ENCODE data around the gene PCED1B.

Gene PCED1B

GRCh38 chr12:47120736-47121135, 41.3 kb downstream of the PCED1B start (continued):
- TF ChIP-seq TSHZ2 (CRISPR knock-in tag; IDR thresholded peaks at IDR 0.05) (no peak), ARNTL (CRISPR knock-in tag; IDR thresholded peaks at IDR 0.05; ENCODE audit: borderline replicate concordance, low read depth) (no peak), ZNF8 (CRISPR knock-in tag; IDR thresholded peaks at IDR 0.05) (no peak), SNAI2 (CRISPR knock-in tag; IDR thresholded peaks at IDR 0.05) (no peak), CREB5 (CRISPR knock-in tag; IDR thresholded peaks at IDR 0.05; ENCODE audit: low read depth) (no peak)

GRCh38 chr12:47121146-47121545, 41.7 kb downstream of the PCED1B start:
- TF ChIP-seq CREB5 (CRISPR knock-in tag; IDR thresholded peaks at IDR 0.05; ENCODE audit: low read depth) (no peak), TOX (CRISPR knock-in tag; IDR thresholded peaks at IDR 0.05; ENCODE audit: borderline replicate concordance) (no peak), CSDC2 (CRISPR knock-in tag; IDR thresholded peaks at IDR 0.05) (no peak), ZC3H10 (CRISPR knock-in tag; IDR thresholded peaks at IDR 0.05) (no peak), ZNF8 (CRISPR knock-in tag; IDR thresholded peaks at IDR 0.05) (no peak), RARB (CRISPR knock-in tag; IDR thresholded peaks at IDR 0.05) (no peak), ZFP3 (CRISPR knock-in tag; IDR thresholded peaks at IDR 0.05) (no peak), ZFP30 (CRISPR knock-in tag; IDR thresholded peaks at IDR 0.05) (no peak), ZNF565 (CRISPR knock-in tag; conservative IDR thresholded peaks at IDR 0.05; ENCODE audit: low read depth) (no peak), TSHZ2 (CRISPR knock-in tag; IDR thresholded peaks at IDR 0.05) (no peak), BACH2 (CRISPR knock-in tag; IDR thresholded peaks at IDR 0.05; ENCODE audit: borderline replicate concordance) (no peak), ARNTL (CRISPR knock-in tag; IDR thresholded peaks at IDR 0.05; ENCODE audit: borderline replicate concordance, low read depth) (no peak), TCF4 (CRISPR knock-in tag; IDR thresholded peaks at IDR 0.05; ENCODE audit: borderline replicate concordance) (no peak), ISL1 (CRISPR knock-in tag; IDR thresholded peaks at IDR 0.05) (no peak)
- TF ChIP-seq, protein P1, sequence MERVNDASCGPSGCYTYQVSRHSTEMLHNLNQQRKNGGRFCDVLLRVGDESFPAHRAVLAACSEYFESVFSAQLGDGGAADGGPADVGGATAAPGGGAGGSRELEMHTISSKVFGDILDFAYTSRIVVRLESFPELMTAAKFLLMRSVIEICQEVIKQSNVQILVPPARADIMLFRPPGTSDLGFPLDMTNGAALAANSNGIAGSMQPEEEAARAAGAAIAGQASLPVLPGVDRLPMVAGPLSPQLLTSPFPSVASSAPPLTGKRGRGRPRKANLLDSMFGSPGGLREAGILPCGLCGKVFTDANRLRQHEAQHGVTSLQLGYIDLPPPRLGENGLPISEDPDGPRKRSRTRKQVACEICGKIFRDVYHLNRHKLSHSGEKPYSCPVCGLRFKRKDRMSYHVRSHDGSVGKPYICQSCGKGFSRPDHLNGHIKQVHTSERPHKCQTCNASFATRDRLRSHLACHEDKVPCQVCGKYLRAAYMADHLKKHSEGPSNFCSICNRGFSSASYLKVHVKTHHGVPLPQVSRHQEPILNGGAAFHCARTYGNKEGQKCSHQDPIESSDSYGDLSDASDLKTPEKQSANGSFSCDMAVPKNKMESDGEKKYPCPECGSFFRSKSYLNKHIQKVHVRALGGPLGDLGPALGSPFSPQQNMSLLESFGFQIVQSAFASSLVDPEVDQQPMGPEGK (CRISPR knock-in tag; IDR thresholded peaks at IDR 0.05; ENCODE audit: borderline replicate concordance) = no peak
- TF ChIP-seq, protein P2, sequence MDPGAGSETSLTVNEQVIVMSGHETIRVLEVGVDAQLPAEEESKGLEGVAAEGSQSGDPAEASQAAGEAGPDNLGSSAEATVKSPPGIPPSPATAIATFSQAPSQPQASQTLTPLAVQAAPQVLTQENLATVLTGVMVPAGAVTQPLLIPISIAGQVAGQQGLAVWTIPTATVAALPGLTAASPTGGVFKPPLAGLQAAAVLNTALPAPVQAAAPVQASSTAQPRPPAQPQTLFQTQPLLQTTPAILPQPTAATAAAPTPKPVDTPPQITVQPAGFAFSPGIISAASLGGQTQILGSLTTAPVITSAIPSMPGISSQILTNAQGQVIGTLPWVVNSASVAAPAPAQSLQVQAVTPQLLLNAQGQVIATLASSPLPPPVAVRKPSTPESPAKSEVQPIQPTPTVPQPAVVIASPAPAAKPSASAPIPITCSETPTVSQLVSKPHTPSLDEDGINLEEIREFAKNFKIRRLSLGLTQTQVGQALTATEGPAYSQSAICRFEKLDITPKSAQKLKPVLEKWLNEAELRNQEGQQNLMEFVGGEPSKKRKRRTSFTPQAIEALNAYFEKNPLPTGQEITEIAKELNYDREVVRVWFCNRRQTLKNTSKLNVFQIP (CRISPR knock-in tag; IDR thresholded peaks at IDR 0.05; ENCODE audit: borderline replicate concordance, low read depth) = no peak
- ATAC-seq = no peak

DNA sequence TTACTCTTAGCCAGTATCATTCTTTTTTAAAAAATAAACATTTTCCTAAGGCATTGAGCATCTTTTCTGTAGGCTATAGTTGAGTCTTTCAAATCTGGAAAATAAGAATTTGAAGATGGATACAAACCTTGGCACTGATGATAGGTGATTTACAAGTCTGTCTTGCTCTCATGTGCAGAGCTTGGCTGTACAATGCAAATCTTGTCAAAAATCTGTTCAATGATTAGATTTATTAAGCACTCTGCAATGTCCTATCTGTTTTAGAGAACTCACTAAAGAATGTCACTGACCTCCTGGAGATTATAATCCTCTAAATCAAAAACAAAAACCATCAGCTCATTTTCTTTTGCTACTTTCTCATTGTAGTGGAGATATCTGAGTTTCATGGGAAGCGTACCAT, 43.2 kb downstream of the PCED1B start:
- ATAC-seq = no peak
- TF ChIP-seq ARNTL (CRISPR knock-in tag; IDR thresholded peaks at IDR 0.05; ENCODE audit: borderline replicate concordance, low read depth) = no peak
- no peak for TF ChIP-seq SNAI2 (CRISPR knock-in tag; IDR thresholded peaks at IDR 0.05)
- TF ChIP-seq RARB (CRISPR knock-in tag; IDR thresholded peaks at IDR 0.05) = no peak
- TF ChIP-seq ZNF565 (CRISPR knock-in tag; conservative IDR thresholded peaks at IDR 0.05; ENCODE audit: low read depth) = no peak
- TF ChIP-seq OSR1 (CRISPR knock-in tag; IDR thresholded peaks at IDR 0.05) = no peak
- no peak for TF ChIP-seq TCF4 (CRISPR knock-in tag; IDR thresholded peaks at IDR 0.05; ENCODE audit: borderline replicate concordance)
- TF ChIP-seq GLIS3 (CRISPR knock-in tag; IDR thresholded peaks at IDR 0.05) = no peak
- no peak for TF ChIP-seq TSHZ2 (CRISPR knock-in tag; IDR thresholded peaks at IDR 0.05)
- no peak for TF ChIP-seq ZC3H10 (CRISPR knock-in tag; IDR thresholded peaks at IDR 0.05)
- TF ChIP-seq ISL1 (CRISPR knock-in tag; IDR thresholded peaks at IDR 0.05) = no peak
- TF ChIP-seq CSDC2 (CRISPR knock-in tag; IDR thresholded peaks at IDR 0.05) = no peak
- no peak for TF ChIP-seq ZNF70 (CRISPR knock-in tag; IDR thresholded peaks at IDR 0.05)
- no peak for TF ChIP-seq CREB5 (CRISPR knock-in tag; IDR thresholded peaks at IDR 0.05; ENCODE audit: low read depth)
